GM18517 (cell line): Measurements from ENCODE around the gene NEO1.
"Not testable (repeated sequence)": the region's sequence is repeated elsewhere in the genome, so short reads cannot be mapped to it uniquely, and the experiment has no call there.

Source experiments
- ATAC-seq: cut with Tn5 transposase; IDR thresholded peaks from one replicate; pipeline ENCODE4 v1.9.1; 2021; ENCODE audit warnings: mild to moderate bottlenecking, moderate library complexity; ENCODE audit not compliant: unreplicated experiment

NEO1 gene

DNA sequence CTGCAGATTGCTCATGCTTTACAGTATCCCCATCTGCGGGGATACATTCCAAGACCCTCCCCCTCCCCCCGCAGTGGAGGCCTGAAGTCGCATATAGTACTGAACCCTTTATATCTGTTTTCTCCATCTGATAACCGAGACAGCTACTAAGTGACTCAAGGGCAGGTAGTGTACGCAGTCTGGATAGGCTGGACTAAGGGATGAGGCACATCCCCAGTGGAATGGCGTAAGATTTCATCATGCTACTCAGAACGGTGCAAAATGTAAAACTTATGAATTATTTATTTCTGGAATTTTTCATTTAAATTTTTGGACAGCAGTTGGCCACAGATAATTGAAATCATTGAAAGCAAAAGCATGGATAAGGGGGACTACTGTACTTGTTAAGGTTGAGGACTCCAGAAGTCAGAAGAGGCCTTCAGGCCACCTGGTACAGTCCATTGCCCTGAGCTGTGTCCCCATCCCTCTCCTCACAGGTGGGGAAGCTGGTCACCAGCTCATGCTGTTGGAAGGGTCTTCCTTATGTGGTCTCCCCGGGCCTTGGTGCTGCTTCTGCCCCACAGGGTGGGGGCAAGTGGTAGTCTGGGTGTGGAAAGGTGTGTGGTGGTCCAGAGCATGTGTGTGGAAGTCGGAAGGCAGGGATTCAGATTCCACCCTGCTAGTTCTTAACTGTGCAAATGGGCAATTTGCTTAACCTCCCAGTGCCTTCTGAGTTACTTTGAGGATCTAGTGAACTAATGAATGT, 244.5 kb downstream of the NEO1 start:
- ATAC-seq: no peak

- no peak for ATAC-seq
Measured at GRCh38 chr15:73298522-73299245, 246.4 kb downstream of the NEO1 start.

GRCh38 chr15:73300286-73300685, 248.0 kb downstream of the NEO1 start:
- not testable (repeated sequence) for ATAC-seq

DNA sequence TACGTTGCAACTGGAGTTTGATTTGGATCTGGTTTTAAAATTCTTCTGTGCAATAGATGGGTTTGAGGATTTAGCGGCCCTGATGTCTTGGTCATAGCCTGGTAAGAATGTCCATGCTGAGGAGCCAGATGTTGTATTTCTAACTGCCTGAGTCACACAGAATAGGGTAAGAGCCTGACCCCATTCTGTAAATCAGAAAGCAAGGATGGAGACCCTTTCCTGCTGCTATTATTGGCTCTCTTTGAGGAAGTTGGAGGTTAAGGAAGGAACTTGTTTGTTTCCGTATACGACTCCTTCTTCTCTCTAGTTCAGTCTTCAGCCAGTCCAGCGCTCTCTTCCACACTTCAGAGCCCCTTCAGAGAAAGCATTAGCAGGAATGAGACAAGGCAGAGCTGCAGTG, 251.4 kb downstream of the NEO1 start:
- ATAC-seq: no peak

GRCh38 chr15:73305331-73306211, 253.3 kb downstream of the NEO1 start:
- ATAC-seq: no peak

DNA sequence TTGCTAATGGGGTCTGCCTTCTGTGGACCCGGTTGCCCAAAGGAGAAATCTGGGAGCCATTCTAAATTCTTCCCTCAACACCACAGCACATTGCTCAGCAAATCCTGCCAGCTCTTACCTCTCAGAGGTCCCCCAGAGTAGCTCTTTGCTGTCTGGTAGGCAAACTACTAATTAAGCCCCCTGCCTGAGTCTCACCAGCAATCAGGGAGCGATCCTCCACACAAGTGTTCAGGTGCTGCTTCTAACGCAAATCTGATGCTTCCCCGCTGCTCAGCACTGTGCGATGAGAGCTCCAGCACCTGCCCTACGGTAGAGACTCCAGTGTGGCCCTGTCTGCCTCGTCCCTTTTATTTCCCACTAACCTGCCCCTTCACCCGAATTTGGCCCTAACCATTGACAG, 256.0 kb downstream of the NEO1 start:
- no peak for ATAC-seq

DNA sequence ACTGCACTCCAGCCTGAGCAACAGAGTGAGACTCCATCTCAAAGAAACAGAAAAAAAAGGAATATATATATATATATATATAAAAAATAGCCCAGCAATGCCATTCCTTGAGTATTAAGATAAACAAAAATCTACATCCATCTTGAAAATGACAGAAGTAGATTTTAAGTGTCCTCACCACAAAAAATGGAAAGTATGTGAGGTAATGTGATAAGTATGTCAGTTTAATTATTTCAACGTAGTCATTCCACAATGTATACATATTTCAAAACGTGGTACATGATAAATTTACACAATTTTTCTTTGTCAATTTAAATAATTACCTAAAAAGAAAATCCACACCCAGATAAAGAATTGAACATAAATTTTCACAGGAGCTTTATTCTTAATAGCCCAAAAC, 261.6 kb downstream of the NEO1 start:
- no peak for ATAC-seq

DNA sequence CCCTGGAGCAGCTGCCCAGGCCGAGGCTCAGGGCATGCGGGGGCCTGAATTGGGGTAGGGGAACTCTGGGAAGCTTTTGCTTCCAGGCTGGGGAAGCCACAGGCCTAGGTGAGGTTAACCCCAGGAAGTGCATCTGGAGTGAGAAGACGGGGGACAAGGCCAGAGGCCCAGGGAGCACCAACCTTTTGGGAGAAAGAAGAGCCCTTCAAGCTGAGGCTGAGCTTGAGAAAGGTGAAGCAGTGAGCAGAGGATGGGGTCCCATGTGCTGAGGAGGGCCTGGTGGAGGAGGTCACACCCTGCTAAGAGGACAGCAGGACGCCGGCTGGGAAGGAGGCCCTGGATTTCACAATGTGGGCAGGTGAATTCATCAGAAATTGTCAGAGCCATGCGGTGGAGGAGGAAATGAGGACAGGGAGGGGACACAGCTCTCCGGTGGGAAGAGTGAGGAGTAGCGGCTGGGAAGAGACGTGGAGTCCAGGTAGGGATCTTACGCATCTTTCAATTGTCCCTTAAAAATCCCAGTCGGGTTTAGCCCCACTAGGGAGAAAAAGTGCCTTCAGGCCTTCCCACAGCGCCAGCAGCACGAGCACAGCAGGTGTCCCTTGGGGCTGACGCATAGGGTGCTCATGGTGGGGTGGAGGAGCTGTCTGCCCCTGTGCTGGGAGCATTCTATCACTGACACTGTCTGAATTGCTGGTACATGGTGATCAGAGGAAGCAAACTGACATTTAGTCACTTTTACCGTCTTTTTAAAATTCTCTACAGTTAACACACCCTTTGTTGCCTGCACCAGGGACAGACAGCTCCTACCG, 265.6 kb downstream of the NEO1 start:
- ATAC-seq: no peak

DNA sequence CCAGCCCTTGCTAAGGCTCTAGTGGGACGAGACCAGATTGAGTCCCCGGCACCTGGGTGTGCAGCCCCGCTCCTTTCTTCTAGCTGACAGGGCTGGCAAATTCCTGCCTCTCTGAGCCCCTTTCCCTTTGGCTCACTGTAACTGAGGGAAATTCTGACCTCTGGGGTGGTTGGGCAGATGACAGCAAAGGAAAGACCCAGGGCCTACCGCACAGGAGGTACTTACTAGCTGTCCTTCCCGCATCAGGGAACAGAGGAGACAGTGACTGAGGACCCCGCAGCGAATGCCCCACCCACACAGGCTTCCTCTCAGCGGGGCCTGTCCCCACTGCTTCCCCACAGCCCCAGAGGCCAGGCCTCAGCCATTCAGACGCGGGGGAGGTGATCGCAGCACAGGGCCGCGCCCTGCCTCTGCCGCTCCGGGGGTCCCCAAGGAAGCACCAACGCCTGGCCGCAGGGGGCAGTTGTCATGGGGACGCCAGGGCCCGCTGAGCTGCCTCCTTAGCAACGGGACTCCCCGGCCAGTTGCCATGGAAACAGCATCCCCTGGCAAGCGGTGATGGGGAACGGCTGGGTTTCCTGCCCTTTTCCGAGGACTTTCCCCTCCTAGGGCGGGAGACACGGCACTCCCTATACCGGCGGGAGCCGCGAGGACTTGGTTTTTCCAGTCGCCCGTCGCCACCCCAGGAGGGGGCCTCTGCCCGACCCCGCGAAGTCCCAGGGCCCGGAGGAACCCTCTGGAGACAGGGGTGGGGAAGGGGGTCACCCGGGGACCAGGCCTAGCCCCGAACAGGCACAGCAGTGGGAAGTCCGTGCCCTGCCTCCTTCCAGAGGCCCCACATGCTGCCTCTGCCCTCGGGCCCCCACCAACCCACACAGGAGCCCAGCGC, 266.4 kb downstream of the NEO1 start:
- ATAC-seq: no peak

DNA sequence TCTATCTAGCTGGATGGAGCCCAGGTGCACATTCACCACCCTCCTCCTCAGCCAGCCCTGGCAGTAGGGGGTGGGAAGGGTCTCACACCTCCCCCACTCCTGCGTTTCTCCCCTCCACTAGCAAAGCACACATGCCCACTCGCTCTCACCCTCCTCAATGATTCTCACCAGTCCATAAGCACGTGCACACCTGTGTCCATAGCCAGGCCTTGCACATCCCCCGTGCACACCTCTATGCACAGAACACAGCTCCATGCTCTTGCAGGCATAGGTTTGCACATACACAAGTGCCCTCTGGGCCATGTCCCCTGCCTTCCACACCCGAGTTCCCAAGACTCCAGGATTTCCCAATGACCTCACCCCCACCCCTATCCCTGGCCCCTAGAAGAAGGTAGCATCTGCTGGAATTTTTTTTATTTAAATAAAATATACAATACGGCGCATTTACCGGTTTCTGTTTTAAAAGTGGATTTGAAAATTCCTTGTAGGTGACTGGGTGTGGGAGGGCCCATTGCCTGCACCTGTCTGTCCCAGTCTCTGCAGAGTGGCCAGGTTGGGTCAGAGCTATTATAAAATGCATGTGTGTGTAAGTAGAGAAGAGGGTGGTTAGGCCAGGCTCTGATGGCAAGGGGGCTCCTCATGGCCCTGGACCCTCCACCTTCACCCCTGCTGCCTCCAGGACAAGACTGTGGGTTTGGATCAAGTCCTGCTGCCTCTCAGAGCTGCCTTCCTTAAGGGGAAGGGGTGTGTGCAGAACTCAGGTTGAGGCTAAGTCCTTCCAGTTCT, 267.4 kb downstream of the NEO1 start:
- no peak for ATAC-seq

- ATAC-seq: no peak
Measured at GRCh38 chr15:73320619-73321180, 268.4 kb downstream of the NEO1 start.

- ATAC-seq: no peak
Measured at GRCh38 chr15:73321496-73322450, 269.5 kb downstream of the NEO1 start.

- ATAC-seq: no peak
Measured at GRCh38 chr15:73322665-73323373, 270.6 kb downstream of the NEO1 start.

GRCh38 chr15:73323374-73323955, 271.2 kb downstream of the NEO1 start:
- no peak for ATAC-seq

- ATAC-seq: no peak
Measured at GRCh38 chr15:73323956-73324355, 271.7 kb downstream of the NEO1 start.

DNA sequence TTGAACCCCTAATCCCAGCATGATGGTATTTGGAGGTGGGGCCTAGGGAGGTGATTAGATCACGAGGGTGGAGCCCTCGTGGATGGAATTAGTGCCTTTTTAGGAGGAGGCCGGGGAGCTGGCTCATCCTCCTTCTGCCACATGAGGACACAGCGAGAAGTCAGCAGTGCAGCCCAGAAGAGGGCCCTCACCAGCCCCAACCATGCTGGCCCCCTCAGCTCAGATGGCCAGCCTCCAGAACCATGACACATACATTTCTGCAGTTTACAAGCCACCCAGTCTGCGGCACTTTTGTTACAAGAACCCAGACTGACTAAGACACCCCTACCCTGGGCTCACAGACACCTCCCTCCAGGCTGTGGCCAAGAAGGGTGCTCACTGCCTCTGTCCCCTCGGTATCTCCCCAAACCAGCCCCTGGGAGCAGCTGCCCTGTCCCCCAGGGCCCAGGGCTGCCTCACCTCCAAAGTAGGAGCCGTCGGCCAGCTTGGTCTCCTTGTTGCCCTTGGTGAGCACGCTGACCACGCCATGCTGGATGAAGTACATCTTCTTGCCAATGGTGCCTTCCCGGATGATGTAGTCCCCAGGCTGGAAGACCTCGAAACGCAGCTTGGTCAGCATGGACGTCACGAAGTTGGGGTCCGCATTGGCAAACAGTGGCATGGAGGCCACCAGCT, 272.4 kb downstream of the NEO1 start:
- no peak for ATAC-seq
